Measurements from ENCODE around the gene MIGA2. TPM values are rescaled to one million over a fixed set of nuclear protein-coding genes. Genes with fewer than 3 reads are reported as not detected.

MIGA2 gene
- total RNA-seq, 4 donors from 2014 or later: 25.3 to 56.7 (median 34.2) TPM

GRCh38 chr9:129108805-129109536, 72.5 kb downstream of the MIGA2 start:
- H3K27me3 ChIP-seq: no peaks in the 10 kb centered on the region
- DNase-seq (ENCODE audit: low spot score in 2 of 2): no peak
- 70 to 76% methylated on average over 10 of the region's 10 CpGs for WGBS, 2 donors
- peak overlapping the region in 1 of 4 donors; percentile 71 for H3K4me3 ChIP-seq
- peaks cover 0 to 37% (median 0%) of the 10 kb centered on the region in 3 donors for H3K36me3 ChIP-seq
- peaks cover 0 to 42% (median 24%) of the 10 kb centered on the region in 4 donors for H3K4me1 ChIP-seq
- no peaks in the 10 kb centered on the region for H3K9me3 ChIP-seq
- H3K27ac ChIP-seq: peak overlapping the region in 3 of 4 donors; percentile 92 to 96 (median 93)
- TF ChIP-seq CTCF (IDR thresholded peaks at IDR 0.05) (no peak), POLR2A (IDR thresholded peaks at IDR 0.05) (no peak), EP300 (IDR thresholded peaks at IDR 0.05) (no peak)

- H3K9me3 ChIP-seq: no peaks in the 10 kb centered on the region
- H3K4me3 ChIP-seq: peak overlapping the region in 3 of 4 donors; percentile 71 to 97 (median 93)
- H3K27me3 ChIP-seq: no peaks in the 10 kb centered on the region
- peak; percentile 52 to 54 for DNase-seq (ENCODE audit: low spot score in 2 of 2)
- TF ChIP-seq EP300 (IDR thresholded peaks at IDR 0.05): no peak
- H3K27ac ChIP-seq: peak overlapping the region in 3 of 4 donors; percentile 92 to 96 (median 93)
- H3K4me1 ChIP-seq: peaks cover 0 to 48% (median 24%) of the 10 kb centered on the region in 4 donors
- 32 to 65% methylated on average over 7 of the region's 7 CpGs for WGBS, 2 donors
- H3K36me3 ChIP-seq: peaks cover 0 to 33% (median 0%) of the 10 kb centered on the region in 3 donors
Observed at GRCh38 chr9:129109537-129109903, 73.1 kb downstream of the MIGA2 start.

GRCh38 chr9:129109952-129110739, 73.7 kb downstream of the MIGA2 start:
- Histone ChIP-seq H3K27ac (peak overlapping the region; percentile 63 to 96 (median 92)), H3K36me3 (peaks cover 0 to 32% (median 0%) of the 10 kb centered on the region in 3 donors), H3K4me1 (peaks cover 0 to 50% (median 26%) of the 10 kb centered on the region in 4 donors), H3K27me3 (no peaks in the 10 kb centered on the region), H3K9me3 (no peaks in the 10 kb centered on the region), H3K4me3 (peak overlapping the region; percentile 71 to 97 (median 88))
- TF ChIP-seq EP300 (IDR thresholded peaks at IDR 0.05): no peak
- no peak for TF ChIP-seq POLR2A (IDR thresholded peaks at IDR 0.05)
- TF ChIP-seq CTCF (IDR thresholded peaks at IDR 0.05): no peak
- WGBS, 2 donors: 2 to 20% methylated on average over 11 to 54 of the region's 64 CpGs
- DNase-seq (ENCODE audit: low spot score in 2 of 2): peak in 1 of 2 donors; percentile 29

- peaks cover 0 to 24% (median 0%) of the 10 kb centered on the region in 3 donors for H3K36me3 ChIP-seq
- H3K27me3 ChIP-seq: no peaks in the 10 kb centered on the region
- TF ChIP-seq EP300 (IDR thresholded peaks at IDR 0.05) (peak in 1 of 2 donors; percentile 94), POLR2A (IDR thresholded peaks at IDR 0.05) (peak; percentile 81 to 94), CTCF (IDR thresholded peaks at IDR 0.05) (peak in 2 of 5 experiments; percentile 42 to 46)
- H3K27ac ChIP-seq: peak within 1 kb of the TSS; percentile 63 to 96 (median 92)
- WGBS, 2 donors: 0 to 2% methylated on average over 15 to 53 of the region's 77 CpGs
- no peaks in the 10 kb centered on the region for H3K9me3 ChIP-seq
- H3K4me1 ChIP-seq: peaks cover 0 to 50% (median 26%) of the 10 kb centered on the region in 4 donors
- H3K4me3 ChIP-seq: peak within 1 kb of the TSS; percentile 71 to 97 (median 88)
- peak; percentile 95 to 98 for DNase-seq (ENCODE audit: low spot score in 2 of 2)
Observed at GRCh38 chr9:129110740-129111527, 74.5 kb downstream of the MIGA2 start, which contains the start of the genes CRAT and PTPA. CRAT (minus strand) TSS chr9:129110793; CDS start chr9:129110509, 284 bp downstream. PTPA (plus strand) TSS chr9:129111415; CDS start chr9:129111601, 186 bp downstream.

Measured in tibial nerve (tissue), 4 donors.